Neural cell (in vitro differentiated cells): ENCODE results near the gene GSTO2. TPM values are rescaled to one million over a fixed set of nuclear protein-coding genes. Genes with fewer than 3 reads are reported as not detected.

Source experiments
- H2AFZ ChIP-seq: fragments of 200-600, 300-800 bp; sonication (generic), shearing (Covaris generic); 2 replicates; pipeline ENCODE4 v1.6.0; 2014; ENCODE audit warnings: low read depth, mild to moderate bottlenecking, antibody characterized with exemption, low read length, moderate library complexity
- H3F3A ChIP-seq: fragments of 200-600 bp; shearing (Covaris generic); 2 replicates; pipeline ENCODE4 v1.6.1; 2016; ENCODE audit warnings: mild to moderate bottlenecking, moderate library complexity, mixed read lengths, antibody characterized with exemption, low read length; ENCODE audit not compliant: insufficient read depth, poor library complexity, severe bottlenecking
- H3K27ac ChIP-seq: fragments of 200-600, 300-800 bp; sonication (generic), shearing (Covaris generic); 2 replicates; pipeline ENCODE4 v1.5.1; 2014; ENCODE audit warnings: mild to moderate bottlenecking, low read length, moderate library complexity
- H3K27me3 ChIP-seq: fragments of 300-800, 200-600 bp; sonication (generic), shearing (Covaris generic); 2 replicates; pipeline ENCODE4 v1.6.0; 2014; ENCODE audit warnings: mild to moderate bottlenecking, low read depth, low read length, moderate library complexity; ENCODE audit not compliant: insufficient read depth
- H3K36me3 ChIP-seq: fragments of 300-800, 200-600 bp; sonication (generic), shearing (Covaris generic); 2 replicates; pipeline ENCODE4 v1.5.1; 2014; ENCODE audit warnings: mild to moderate bottlenecking, antibody characterized with exemption, low read length, moderate library complexity; ENCODE audit not compliant: insufficient read depth
- H3K4me2 ChIP-seq: fragments of 300-800, 200-600 bp; sonication (generic), shearing (Covaris generic); 2 replicates; pipeline ENCODE4 v1.6.0; 2014; ENCODE audit warnings: mild to moderate bottlenecking, low read length
- H3K4me3 ChIP-seq: fragments of 300-800, 200-600 bp; sonication (generic), shearing (Covaris generic); 2 replicates; pipeline ENCODE4 v1.5.1; 2014; ENCODE audit warnings: mild to moderate bottlenecking, low read length, moderate library complexity
- H3K79me2 ChIP-seq: fragments of 200-600 bp; shearing (Covaris generic); replicated peaks from 2 replicates; pipeline ENCODE4 v1.6.0; 2014; ENCODE audit warnings: mild to moderate bottlenecking, low read length, moderate library complexity; ENCODE audit not compliant: insufficient read depth
- H3K9ac ChIP-seq: fragments of 300-800, 200-600 bp; sonication (generic), shearing (Covaris generic); 2 replicates; pipeline ENCODE4 v1.6.1; 2016; ENCODE audit warnings: mild to moderate bottlenecking, low read length, mixed read lengths
- H3K9me2 ChIP-seq: fragments of 200-600 bp; shearing (Covaris generic); 2 replicates; pipeline ENCODE4 v1.6.1; 2016; ENCODE audit warnings: mild to moderate bottlenecking, low read length, mixed read lengths; ENCODE audit not compliant: insufficient read depth
- H3K9me3 ChIP-seq: fragments of 200-600, 300-800 bp; sonication (generic), shearing (Covaris generic); 2 replicates; pipeline ENCODE4 v1.6.1; 2016; ENCODE audit warnings: mild to moderate bottlenecking, mixed run types, low read length, moderate library complexity, mixed read lengths
- H4K20me1 ChIP-seq: fragments of 200-600 bp; shearing (Covaris generic); 2 replicates; pipeline ENCODE4 v1.6.1; 2016; ENCODE audit warnings: mild to moderate bottlenecking, mixed run types; ENCODE audit not compliant: insufficient read depth
- EP300 ChIP-seq: fragments of 450-650 bp; conservative IDR thresholded peaks from 2 replicates; pipeline ENCODE4 v1.6.1; 2014; ENCODE audit warnings: antibody characterized with exemption, mild to moderate bottlenecking, moderate library complexity; ENCODE audit not compliant: poor library complexity, severe bottlenecking
- EZH2 ChIP-seq: fragments of 200-600, 300-800 bp; shearing (Covaris generic), sonication (generic); IDR thresholded peaks from 2 replicates; pipeline ENCODE4 v1.6.1; 2014; ENCODE audit warnings: antibody characterized with exemption, low read length, borderline replicate concordance, mild to moderate bottlenecking; ENCODE audit not compliant: insufficient read depth, poor library complexity, severe bottlenecking
- MXI1 ChIP-seq: fragments of 450-650 bp; conservative IDR thresholded peaks from 2 replicates; pipeline ENCODE4 v1.6.1; 2014; ENCODE audit warnings: antibody characterized with exemption, mild to moderate bottlenecking; ENCODE audit not compliant: poor library complexity, severe bottlenecking
- POLR2AphosphoS5 ChIP-seq: IDR thresholded peaks from 2 replicates; pipeline ENCODE4 v1.6.1; 2012
- RAD21 ChIP-seq: fragments of 450-650 bp; conservative IDR thresholded peaks from 2 replicates; pipeline ENCODE4 v1.6.1; 2014; ENCODE audit warnings: antibody characterized with exemption, mild to moderate bottlenecking, moderate library complexity
- REST ChIP-seq: IDR thresholded peaks from 2 replicates; pipeline ENCODE4 v1.6.1; 2012; ENCODE audit warnings: borderline replicate concordance
- SMC3 ChIP-seq: fragments of 450-650 bp; conservative IDR thresholded peaks from 2 replicates; pipeline ENCODE4 v1.6.1; 2014; ENCODE audit warnings: antibody characterized with exemption, mild to moderate bottlenecking, moderate library complexity; ENCODE audit not compliant: poor library complexity
- TAF1 ChIP-seq: IDR thresholded peaks from 2 replicates; pipeline ENCODE4 v1.6.1; 2012; ENCODE audit warnings: low read depth
- polyA plus RNA-seq: library from polyadenylated mRNA; depleted of rRNA; stranded (reverse); fragments of >200 nt; gene quantifications from 2 replicates; pipeline ENCODE4 v1.2.3, GENCODE V29; 2014
- TF ChIP-seq, protein P1 (sequence below): fragments of 450-650 bp; IDR thresholded peaks from 2 replicates; pipeline ENCODE4 v1.5.1; 2014; ENCODE audit warnings: antibody characterized with exemption, mild to moderate bottlenecking, moderate library complexity; ENCODE audit not compliant: poor library complexity, severe bottlenecking

GSTO2 gene
- polyA plus RNA-seq, 1 donor from 2014 or later, result 0.53 TPM

- Histone ChIP-seq H3K9me3 (no peaks in the 10 kb centered on the region), H3K9ac (peak within 1 kb of the TSS; percentile 60), H4K20me1 (no peaks in the 10 kb centered on the region), H3K36me3 (no peaks in the 10 kb centered on the region), H3K9me2 (no peaks in the 10 kb centered on the region), H3K4me3 (peak within 1 kb of the TSS; percentile 93), H2AFZ (peak within 1 kb of the TSS; percentile 45), H3F3A (no peaks in the 10 kb centered on the region), H3K27ac (no peak within 1 kb of the TSS), H3K79me2 (no peaks in the 10 kb centered on the region), H3K27me3 (peaks cover 48% of the 10 kb centered on the region), H3K4me2 (peak within 1 kb of the TSS; percentile 64)
- TF ChIP-seq, protein P1, sequence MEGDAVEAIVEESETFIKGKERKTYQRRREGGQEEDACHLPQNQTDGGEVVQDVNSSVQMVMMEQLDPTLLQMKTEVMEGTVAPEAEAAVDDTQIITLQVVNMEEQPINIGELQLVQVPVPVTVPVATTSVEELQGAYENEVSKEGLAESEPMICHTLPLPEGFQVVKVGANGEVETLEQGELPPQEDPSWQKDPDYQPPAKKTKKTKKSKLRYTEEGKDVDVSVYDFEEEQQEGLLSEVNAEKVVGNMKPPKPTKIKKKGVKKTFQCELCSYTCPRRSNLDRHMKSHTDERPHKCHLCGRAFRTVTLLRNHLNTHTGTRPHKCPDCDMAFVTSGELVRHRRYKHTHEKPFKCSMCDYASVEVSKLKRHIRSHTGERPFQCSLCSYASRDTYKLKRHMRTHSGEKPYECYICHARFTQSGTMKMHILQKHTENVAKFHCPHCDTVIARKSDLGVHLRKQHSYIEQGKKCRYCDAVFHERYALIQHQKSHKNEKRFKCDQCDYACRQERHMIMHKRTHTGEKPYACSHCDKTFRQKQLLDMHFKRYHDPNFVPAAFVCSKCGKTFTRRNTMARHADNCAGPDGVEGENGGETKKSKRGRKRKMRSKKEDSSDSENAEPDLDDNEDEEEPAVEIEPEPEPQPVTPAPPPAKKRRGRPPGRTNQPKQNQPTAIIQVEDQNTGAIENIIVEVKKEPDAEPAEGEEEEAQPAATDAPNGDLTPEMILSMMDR, result peak; percentile 67
- TF ChIP-seq EP300 (no peak), SMC3 (peak; percentile 22), EZH2 (no peak), POLR2AphosphoS5 (no peak), MXI1 (peak; percentile 52), TAF1 (no peak), RAD21 (peak; percentile 35), REST (no peak)
Observed at GRCh38 chr10:104337985-104338735, 69.2 kb downstream of the GSTO2 start, which contains the start of gene ITPRIP. TSS of gene ITPRIP (minus strand) at chr10:104338465. CDS start at chr10:104316051, 22,414 bp downstream.

DNA sequence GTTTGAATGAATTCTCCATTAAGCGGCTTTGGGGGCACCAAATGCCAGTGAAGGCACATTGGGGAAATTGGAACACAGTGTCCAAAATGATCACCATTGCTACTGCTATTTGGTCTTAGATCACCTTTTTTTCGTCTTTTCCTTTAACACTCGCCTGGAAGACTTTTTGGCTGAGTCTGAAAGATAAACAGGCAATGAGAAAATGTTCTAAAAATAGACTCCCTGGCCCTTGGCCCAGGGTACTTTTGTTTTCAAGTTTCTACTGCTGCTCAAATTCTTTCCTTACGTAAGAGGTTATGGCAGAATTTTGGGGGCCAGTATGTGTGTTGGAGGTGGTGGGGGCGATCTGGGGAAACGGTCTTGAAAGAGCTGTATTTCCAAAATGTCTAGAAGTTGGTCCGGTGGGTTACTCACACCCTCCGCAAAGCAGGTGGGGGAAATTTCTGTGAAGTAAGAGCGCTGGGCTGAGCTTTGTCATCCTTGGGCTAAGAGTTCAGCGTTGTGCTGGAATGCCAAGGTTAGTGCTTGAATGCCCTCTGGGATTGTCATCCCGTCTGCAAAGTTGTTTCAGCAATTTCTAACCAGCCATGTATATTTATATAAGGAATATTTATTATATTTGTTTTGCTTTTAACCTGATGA, 70.6 kb downstream of the GSTO2 start:
- H3K27ac ChIP-seq, result no peak overlapping the region
- H3K4me3 ChIP-seq, result no peak overlapping the region

More for the DNA sequence above, 70.6 kb downstream of the GSTO2 start:
- Histone ChIP-seq H3K9ac (no peak overlapping the region), H2AFZ (no peak overlapping the region), H3K36me3 (no peaks in the 10 kb centered on the region), H3K9me2 (no peaks in the 10 kb centered on the region), H3K27me3 (peaks cover 45% of the 10 kb centered on the region), H3F3A (no peaks in the 10 kb centered on the region), H4K20me1 (no peaks in the 10 kb centered on the region), H3K79me2 (no peaks in the 10 kb centered on the region), H3K4me2 (no peak overlapping the region), H3K9me3 (no peaks in the 10 kb centered on the region)
- no peak for TF ChIP-seq RAD21
- no peak for TF ChIP-seq EZH2
- no peak for TF ChIP-seq POLR2AphosphoS5
